Measurements from ENCODE around the gene KCTD17.

The KCTD17 gene

GRCh38 chr22:37043828-37044538 is 7.6 kb upstream of the KCTD17 start:
- DNase-seq, result peak; percentile 37

GRCh38 chr22:37044634-37045625 is 6.6 kb upstream of the KCTD17 start:
- DNase-seq, result no peak

- no peak for DNase-seq
Observed at GRCh38 chr22:37045958-37046357, 5.6 kb upstream of the KCTD17 start.

GRCh38 chr22:37046589-37046988 is 5.0 kb upstream of the KCTD17 start:
- no peak for DNase-seq

- no peak for DNase-seq
Observed at GRCh38 chr22:37047006-37047405, 4.5 kb upstream of the KCTD17 start.

GRCh38 chr22:37048133-37048532 is 3.4 kb upstream of the KCTD17 start:
- DNase-seq, result no peak

- DNase-seq, result no peak
Observed at GRCh38 chr22:37049224-37049623, 2.3 kb upstream of the KCTD17 start.

GRCh38 chr22:37050913-37051312 is 629 bp upstream of the KCTD17 start:
- DNase-seq, result no peak

- DNase-seq, result no peak
Observed at GRCh38 chr22:37052386-37053309, 1.1 kb downstream of the KCTD17 start.

GRCh38 chr22:37053310-37054055 is 1.9 kb downstream of the KCTD17 start:
- DNase-seq, result no peak

GRCh38 chr22:37054056-37054395 is 2.5 kb downstream of the KCTD17 start:
- DNase-seq, result no peak

- DNase-seq, result no peak
Observed at GRCh38 chr22:37054600-37055365, 3.2 kb downstream of the KCTD17 start.

- no peak for DNase-seq
Observed at GRCh38 chr22:37056246-37056645, 4.7 kb downstream of the KCTD17 start.

- DNase-seq, result no peak
Observed at GRCh38 chr22:37057226-37057625, 5.7 kb downstream of the KCTD17 start.

- DNase-seq, result no peak
Observed at GRCh38 chr22:37057796-37058510, 6.4 kb downstream of the KCTD17 start.

- DNase-seq, result no peak
Observed at GRCh38 chr22:37058917-37059701, 7.6 kb downstream of the KCTD17 start.

GRCh38 chr22:37059876-37060449 is 8.4 kb downstream of the KCTD17 start:
- DNase-seq, result no peak

GRCh38 chr22:37060801-37061610 is 9.5 kb downstream of the KCTD17 start:
- peak; percentile 42 for DNase-seq
